Measurements from ENCODE around the gene KCNA2.

DNA sequence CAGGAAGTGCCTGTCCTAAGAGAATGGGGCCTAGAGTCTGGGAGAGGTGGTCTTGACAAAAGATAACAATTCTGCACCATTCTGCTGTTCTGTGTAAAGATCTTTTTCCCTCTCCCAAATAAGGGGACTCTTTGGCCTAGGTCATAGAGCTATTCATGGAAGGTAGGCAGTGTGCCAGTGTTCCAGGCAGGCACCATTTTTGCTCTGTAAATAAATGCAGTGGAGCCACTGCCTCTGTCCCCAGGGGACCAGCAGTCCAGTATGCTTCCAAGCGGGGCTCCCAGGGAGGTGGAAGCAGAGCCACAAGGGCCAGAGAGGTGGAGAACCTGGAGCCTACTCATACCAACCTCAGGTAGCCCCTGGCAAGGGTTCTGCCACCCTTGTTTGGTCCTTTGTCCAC, 25.9 kb downstream of the KCNA2 start:
- TF ChIP-seq EZH2phosphoT487 (IDR thresholded peaks at IDR 0.05; ENCODE audit: borderline replicate concordance, low read depth) (no peak), SIN3A (IDR thresholded peaks at IDR 0.05; ENCODE audit: borderline replicate concordance, low read depth, low read length) (no peak), CTCF (IDR thresholded peaks at IDR 0.05) (no peak), FOXJ3 (CRISPR knock-in tag; IDR thresholded peaks at IDR 0.05) (no peak), EP300 (IDR thresholded peaks at IDR 0.05; ENCODE audit: borderline replicate concordance in 1 of 2, low read depth in 1 of 2, low read length in 1 of 2) (no peak), TAF1 (IDR thresholded peaks at IDR 0.05; ENCODE audit: borderline replicate concordance, low read depth, low read length) (no peak), YY1 (IDR thresholded peaks at IDR 0.05; ENCODE audit: low read depth) (no peak), MAX (IDR thresholded peaks at IDR 0.05; ENCODE audit: low read depth) (no peak), REST (IDR thresholded peaks at IDR 0.05; ENCODE audit: low read depth, low read length) (no peak), ELF1 (IDR thresholded peaks at IDR 0.05) (no peak)

Data from SK-N-SH (cell line).